Activated CD8-positive, alpha-beta memory T cell treated with anti-CD3 and anti-CD28 coated beads, Interleukin-2, amount 50 U/mL, for 48 hours (primary cell): ENCODE measurements around the gene IL16.
A peak's percentile ranks its signal among the peaks of the same experiment; 100 is the strongest.
"Not testable (repeated sequence)": the region's sequence is repeated elsewhere in the genome, so short reads cannot be mapped to it uniquely, and the experiment has no call there.

Experiments used
- DNase-seq: peaks from one replicate; pipeline ENCODE4 v3.0.0-alpha.2; 2020

Gene IL16

DNA sequence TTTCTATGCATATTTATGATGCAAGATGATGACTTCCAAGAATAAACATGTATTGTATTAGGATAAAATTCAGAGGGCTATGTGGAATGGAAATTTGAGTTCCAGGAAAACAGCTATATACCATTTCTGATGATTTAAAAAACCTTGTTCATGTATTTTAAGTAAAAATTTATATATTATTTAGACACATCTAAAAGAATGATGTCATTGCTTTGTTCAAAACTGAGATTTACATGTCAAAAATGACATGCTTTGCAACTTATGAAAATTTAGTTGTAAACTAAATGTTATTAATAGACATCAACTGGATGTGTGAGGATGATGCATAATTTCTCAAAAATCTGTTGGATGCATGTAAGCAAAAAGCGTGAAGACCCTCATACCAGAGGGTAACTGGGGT is 125.0 kb downstream of the IL16 start:
- no peak for DNase-seq

DNA sequence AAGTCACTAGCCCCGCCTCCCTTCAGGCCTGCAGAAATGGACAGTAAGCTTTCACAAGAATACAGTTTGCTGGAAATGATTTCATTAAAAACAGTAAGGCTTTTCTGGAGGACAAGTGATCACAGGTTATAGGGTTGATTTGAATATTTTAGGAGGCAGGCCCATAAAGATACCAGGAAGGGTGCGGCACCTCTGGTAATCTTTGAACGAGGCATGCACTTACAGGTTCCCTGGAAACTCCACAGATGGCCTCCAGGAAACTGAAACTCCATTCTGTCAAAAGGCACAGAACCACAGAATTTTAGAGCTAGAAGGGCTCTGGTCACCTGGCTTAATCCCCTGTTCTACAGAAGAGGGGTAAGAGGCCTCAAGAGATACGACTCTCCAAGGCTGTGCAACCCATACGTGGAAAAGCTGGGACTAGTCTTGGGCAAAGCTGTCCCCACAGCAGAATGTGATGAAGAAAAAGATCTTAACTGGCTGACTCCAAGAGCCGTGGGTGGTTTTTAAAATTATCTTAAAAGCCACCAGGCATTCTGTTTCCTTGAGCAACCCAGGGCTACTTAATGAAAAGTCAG is 126.1 kb downstream of the IL16 start:
- no peak for DNase-seq

- no peak for DNase-seq
Measured at GRCh38 chr15:81323559-81323943, 126.9 kb downstream of the IL16 start.

- DNase-seq, result peak; percentile 98
Measured at GRCh38 chr15:81323944-81324881, 127.5 kb downstream of the IL16 start, which contains the start of gene STARD5. Gene STARD5, minus strand, starts transcription at chr15:81324141. Its CDS starts 42 bp downstream, at chr15:81324099.

DNA sequence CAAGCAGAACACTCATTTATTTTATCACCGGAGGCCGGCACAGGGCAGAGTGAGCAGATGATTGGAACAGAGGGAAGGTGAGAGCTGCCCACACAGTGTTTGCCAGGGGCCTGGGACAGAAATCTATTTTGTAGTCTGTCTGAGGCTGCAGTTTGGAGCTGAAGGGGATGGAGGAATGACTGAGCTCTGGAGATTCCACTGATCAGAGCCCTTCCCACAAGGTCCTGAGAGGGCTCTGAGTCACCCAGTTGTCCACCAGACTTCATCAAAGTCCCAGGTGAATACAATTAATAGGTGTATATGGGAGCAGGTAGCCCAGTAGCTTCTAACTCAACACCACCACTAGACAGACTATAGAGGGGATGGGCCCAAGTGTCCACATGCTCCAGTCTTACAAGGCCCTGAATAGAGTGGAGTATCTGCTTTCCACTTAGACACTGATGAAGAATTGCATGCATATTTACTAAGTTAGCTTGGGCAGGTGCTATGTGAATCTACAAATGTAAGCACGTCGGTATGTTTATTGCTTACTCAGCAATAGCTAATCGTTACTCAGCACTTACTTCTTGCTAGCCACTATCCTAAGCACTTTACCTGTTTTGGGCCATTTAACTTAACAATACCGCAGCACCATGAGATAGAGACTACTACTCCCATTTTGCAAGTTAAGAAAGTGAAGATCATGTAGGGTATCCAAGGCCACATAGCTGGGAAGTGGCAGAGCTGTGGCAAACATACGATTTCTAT is 130.0 kb downstream of the IL16 start:
- no peak for DNase-seq

DNA sequence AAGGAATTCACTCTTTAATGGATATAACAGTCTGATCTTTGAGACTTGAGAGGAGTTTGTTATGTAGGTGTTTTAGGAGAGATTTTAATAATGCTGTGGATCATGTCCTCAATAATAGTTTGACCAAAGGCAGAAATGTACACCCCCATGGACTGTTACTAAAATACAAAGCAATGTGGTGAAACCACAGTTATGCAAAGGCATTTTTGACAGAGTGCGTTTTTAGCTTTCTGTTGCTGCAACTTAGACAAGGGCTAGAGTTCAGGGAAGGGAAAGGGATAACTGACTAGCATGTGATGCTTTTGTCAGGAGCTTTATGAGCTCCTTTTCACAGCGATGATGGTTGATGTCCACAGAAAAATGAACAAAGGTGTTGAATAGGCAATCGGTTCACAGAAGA is 130.8 kb downstream of the IL16 start:
- DNase-seq, result no peak

DNA sequence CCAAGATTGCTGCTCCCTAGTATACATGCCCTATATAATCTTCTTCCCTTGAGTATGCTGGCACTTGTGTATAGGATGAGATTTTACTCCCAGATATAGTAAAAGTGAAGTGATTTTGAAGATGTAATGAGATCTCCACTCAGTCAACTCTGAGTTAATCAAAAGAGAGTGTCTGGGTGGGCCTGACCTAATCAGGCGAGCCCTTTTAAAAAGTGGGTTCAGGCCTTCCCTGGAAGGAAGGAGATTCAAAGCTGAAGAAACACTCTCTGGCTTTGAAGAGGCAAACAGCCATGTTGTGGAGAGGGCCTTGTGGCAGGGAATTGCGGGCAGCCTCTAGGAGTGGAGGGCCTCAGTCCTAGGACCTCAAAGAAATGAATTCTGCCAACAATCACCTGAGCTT is 132.8 kb downstream of the IL16 start:
- DNase-seq, result no peak

DNA sequence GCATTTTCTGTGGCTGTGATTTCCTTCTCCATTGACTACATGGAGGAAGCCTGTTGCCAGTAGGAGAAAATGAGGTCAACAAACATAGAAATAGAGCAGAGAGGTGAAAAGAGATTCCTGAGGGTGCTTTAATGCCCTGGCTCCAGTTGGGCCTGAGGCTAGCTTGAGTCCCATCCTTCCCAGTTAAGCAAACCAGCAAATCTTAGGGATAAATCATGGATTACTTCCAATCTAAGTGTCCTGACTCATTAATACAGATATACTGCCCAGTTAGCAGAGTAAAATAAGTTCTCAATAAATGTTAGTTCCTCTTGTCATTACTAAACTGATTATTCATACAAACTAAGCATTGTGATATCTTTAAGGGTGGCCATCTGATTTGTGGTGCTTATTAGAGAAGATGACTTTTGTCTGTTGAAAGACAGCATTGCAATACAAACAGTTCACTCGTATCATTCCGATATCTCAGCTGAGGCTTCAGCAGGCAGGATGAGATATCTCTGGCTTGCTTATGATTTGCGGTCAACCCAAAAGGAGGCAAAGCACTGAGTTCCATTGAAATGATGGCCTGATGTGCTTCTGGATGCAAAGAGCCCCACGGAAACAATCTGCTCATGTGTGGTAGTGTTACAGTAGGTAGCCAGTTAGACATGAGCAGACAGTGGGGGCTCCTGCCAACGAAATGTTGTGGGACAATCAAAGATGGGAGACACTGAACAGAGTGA is 133.8 kb downstream of the IL16 start:
- DNase-seq, result no peak

- not testable (repeated sequence) for DNase-seq
Measured at GRCh38 chr15:81331141-81331540, 134.5 kb downstream of the IL16 start.

- DNase-seq, result no peak
Measured at GRCh38 chr15:81331600-81331999, 134.9 kb downstream of the IL16 start.

DNA sequence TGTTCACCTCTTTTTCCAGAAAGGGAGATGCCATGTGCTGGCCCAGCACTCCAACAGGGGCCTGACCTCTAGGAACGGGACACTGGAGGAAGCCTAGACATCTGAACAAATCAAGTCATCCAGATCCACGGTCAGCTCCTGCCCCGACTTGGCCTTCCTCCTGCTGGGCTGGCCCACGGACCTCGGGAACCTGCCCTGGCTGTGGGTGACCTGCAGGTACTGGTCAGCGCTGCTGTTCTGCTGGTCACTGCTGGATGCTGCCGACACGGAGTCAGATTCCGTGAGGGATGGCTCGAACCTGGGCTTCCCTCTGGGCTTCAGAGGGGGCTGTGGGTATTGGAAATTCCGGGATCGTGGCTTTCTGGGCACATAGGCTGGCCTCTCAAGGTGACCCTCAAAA is 135.6 kb downstream of the IL16 start:
- DNase-seq, result no peak

DNA sequence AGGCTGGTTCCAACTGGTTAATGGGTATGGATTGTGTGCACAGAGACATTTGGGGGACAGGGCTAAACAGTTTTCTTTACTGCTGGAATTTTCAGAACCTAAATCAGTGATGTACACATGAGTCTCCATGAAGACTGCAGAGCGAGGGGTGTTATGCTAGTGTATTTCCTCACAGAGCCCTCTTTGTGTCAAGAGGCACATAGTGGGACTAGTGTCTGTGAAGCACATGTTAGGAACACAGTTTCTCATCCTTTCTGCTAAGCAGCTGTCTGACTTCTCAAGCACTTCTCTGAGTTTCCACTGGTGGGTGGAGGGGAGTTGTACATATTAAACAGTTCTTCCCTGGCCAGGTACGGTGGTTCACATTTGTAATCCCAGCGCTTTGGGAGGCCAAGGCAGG is 136.7 kb downstream of the IL16 start:
- DNase-seq, result no peak

GRCh38 chr15:81334768-81335435 is 138.2 kb downstream of the IL16 start:
- DNase-seq, result no peak

DNA sequence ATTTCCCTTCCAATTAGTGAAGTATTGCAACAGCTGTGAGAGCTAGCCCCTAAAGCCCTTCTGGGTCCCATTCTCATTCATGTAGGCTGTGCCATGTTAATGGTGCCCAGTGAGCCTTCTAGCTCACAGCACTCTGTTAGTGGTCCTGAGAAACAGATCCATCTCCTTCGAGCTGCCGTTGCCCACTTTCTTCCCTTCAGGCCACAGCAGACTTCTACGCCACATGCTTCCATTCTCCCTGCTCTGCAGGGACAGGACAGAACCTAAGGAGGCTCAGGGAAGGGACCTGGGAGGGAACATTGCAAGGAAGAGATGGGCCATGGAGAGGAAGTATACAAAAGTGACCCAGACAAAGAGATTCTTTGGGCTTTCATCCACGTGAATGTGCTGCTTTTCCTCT is 139.0 kb downstream of the IL16 start:
- no peak for DNase-seq

- no peak for DNase-seq
Measured at GRCh38 chr15:81336568-81336967, 139.9 kb downstream of the IL16 start.

GRCh38 chr15:81337241-81337640 is 140.6 kb downstream of the IL16 start:
- no peak for DNase-seq

DNA sequence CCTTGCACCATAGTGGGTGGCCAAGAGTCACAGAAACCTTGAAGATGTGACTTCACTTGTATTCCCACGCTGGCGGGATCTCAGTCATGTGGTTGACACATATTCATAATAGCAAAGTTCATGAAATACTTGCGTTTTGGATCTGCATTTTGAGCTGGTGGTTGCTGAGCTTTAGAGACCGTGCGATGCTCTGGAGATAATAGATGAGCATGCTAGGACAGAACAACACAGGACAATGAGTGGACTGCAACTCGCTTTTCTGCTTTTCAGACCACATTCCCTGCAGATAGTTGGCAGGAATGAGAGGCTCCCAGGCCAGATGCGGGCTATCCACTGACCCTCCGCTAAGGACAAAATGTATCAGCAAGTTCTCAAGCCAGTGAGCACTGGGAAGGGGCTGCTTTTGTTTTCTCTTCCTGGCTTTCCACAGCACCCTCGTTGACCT is 141.1 kb downstream of the IL16 start:
- no peak for DNase-seq

DNA sequence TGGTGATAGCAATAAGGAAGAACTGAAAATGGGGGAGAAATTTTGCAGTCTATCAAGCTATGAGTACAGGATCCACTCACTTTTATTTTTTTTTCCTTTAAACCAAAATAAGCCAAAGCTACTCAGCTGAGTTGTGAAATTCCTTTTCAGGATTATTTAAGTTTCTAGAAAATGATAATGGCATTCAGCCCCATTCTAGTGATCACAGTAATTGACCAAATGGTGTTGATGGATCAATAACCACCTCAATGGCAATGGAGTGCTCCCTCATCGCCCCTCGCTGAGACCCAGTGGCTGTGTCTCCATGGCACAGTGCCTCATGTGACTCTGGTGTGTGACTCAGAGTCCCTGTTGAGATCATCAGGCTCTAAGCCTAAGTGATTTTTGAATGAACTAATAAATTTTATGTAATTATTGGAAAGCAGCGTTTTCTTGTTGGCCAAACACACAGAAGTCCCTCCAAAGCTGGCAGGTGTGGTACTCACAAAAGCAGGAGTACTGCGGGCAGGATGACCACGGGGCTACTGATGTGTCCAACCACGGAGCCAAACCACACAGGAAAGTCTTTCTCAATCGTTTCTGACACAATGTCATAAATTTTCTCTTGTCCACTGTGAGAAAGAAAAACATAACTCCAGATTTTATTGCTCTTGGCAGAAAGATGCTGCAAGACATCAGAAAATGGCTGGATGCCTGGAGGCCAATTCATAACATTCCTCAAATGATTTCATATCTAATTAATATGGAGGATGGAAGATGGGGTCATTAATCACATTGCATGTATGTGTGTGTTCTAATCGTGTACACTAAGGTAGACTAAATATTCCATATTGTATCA is 141.7 kb downstream of the IL16 start:
- no peak for DNase-seq

DNA sequence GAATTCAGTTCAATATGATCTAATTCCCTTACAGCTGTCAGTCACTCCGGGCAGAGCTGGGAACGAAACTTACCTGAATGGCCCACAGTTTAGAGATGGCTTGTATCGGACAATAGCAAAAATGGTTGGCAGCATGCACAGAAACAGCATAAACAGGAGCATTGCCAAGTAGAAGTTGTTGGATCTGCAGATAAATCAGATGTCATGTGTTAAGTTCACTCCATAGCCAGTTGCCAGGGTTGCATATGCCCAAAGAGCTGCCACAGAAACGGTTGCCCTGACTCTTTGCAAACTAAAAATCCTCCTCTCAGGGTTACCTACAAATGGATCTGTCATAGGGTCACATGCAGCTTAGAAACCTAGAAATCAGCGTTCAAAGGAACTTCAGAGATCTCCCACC is 142.6 kb downstream of the IL16 start:
- no peak for DNase-seq

DNA sequence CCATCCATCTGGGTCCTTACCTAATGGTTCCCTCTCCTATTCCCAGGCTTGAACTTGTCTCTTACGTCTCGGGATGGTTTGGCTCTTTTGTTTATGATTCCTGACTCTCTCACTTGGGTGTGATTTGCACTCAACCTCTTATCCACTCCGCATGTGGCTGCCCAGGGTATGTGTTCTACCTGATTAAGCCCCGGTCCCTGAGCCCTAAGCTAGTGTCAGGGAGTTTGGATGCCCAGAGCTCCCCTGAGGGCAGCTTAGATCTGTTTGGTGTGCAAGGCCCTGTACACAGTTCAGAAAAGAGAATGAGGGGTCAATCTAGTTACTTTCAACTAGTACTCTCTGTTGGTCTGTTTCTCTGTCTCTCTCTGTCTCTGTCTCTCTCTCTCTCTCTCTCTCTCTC is 143.2 kb downstream of the IL16 start:
- DNase-seq, result no peak

- DNase-seq, result no peak
Measured at GRCh38 chr15:81341351-81341750, 144.7 kb downstream of the IL16 start.
